IMR-90 (cell line): ENCODE data around the gene LRRFIP1. TPM values are rescaled to one million over a fixed set of nuclear protein-coding genes. Genes with fewer than 3 reads are reported as not detected.

Experiments
- ATAC-seq: fragments of 200-7000 bp; cut with Tn5 transposase; 2 replicates; pipeline ENCODE4 v1.9.1; 2020; ENCODE audit warnings: low read depth, mild to moderate bottlenecking, moderate library complexity
- BruUV-seq: library from RNA; stranded (reverse); fragments of 400-500 nt; replicated peaks from 2 replicates; lab custom pipeline; 2021; lab: Mats Ljungman, UMichigan
- CTCF ChIA-PET: fragments of 300-600 bp; formaldehyde crosslinking; extraction: SDS; loops from one replicate; lab custom pipeline; 2021; ENCODE audit warnings: antibody characterized with exemption; lab: Yijun Ruan, JAX
- POLR2A ChIA-PET: fragments of 300-600 bp; sonication (Branson Sonifier 250); formaldehyde crosslinking; loops from one replicate; lab custom pipeline; 2022; ENCODE audit warnings: antibody characterized with exemption; ENCODE audit not compliant: unreplicated experiment; lab: Charles Lee
- DNase-seq: peaks from one replicate; pipeline ENCODE4 v3.0.0; 2013
- H2AFZ ChIP-seq: replicated peaks from 2 replicates; pipeline ENCODE3; 2013; ENCODE audit warnings: low read length, mild to moderate bottlenecking; ENCODE audit not compliant: poor library complexity
- H2AK5ac ChIP-seq: 2 replicates; pipeline ENCODE4 v1.6.1; 2013; ENCODE audit warnings: low read depth, low read length, inconsistent platforms
- H2AK9ac ChIP-seq: replicated peaks from 2 replicates; pipeline ENCODE3; 2013; ENCODE audit warnings: mild to moderate bottlenecking, low read depth, low read length, moderate library complexity; ENCODE audit not compliant: poor library complexity
- H2BK120ac ChIP-seq: 2 replicates; pipeline ENCODE4 v1.6.1; 2013; ENCODE audit warnings: low read depth, low read length, inconsistent platforms
- H2BK15ac ChIP-seq: 3 replicates; pipeline ENCODE4 v1.6.1; 2013; ENCODE audit warnings: low read depth, low read length, inconsistent platforms
- H2BK20ac ChIP-seq: 2 replicates; pipeline ENCODE4 v1.6.1; 2013; ENCODE audit warnings: low read depth, mild to moderate bottlenecking, inconsistent platforms, low read length, moderate library complexity
- H2BK5ac ChIP-seq: 2 replicates; pipeline ENCODE4 v1.6.1; 2013; ENCODE audit warnings: mild to moderate bottlenecking, low read depth, low read length, inconsistent platforms; ENCODE audit not compliant: poor library complexity, severe bottlenecking
- H3K14ac ChIP-seq: replicated peaks from 2 replicates; pipeline ENCODE4 v1.6.1; 2013; ENCODE audit warnings: low read depth, low read length, inconsistent platforms
- H3K18ac ChIP-seq: 2 replicates; pipeline ENCODE4 v1.6.1; 2013; ENCODE audit warnings: low read depth, low read length, control low read depth
- H3K23ac ChIP-seq: 2 replicates; pipeline ENCODE4 v1.6.1; 2013; ENCODE audit warnings: low read depth, low read length, inconsistent platforms
- H3K27ac ChIP-seq: 2 replicates; pipeline ENCODE4 v1.5.1; 2013; ENCODE audit warnings: mild to moderate bottlenecking, control low read depth, low read length; ENCODE audit not compliant: insufficient read depth
- H3K27me3 ChIP-seq: 2 replicates; pipeline ENCODE4 v1.6.1; 2013; ENCODE audit warnings: low read length; ENCODE audit not compliant: control insufficient read depth, insufficient read depth
- H3K36me3 ChIP-seq: 2 replicates; pipeline ENCODE4 v1.6.1; 2013; ENCODE audit warnings: low read length, mixed read lengths; ENCODE audit not compliant: control insufficient read depth, insufficient read depth
- H3K4ac ChIP-seq: 2 replicates; pipeline ENCODE4 v1.6.1; 2013; ENCODE audit warnings: low read depth, low read length, inconsistent platforms
- H3K4me1 ChIP-seq: 2 replicates; pipeline ENCODE4 v1.6.1; 2013; ENCODE audit warnings: low read length, mixed read lengths; ENCODE audit not compliant: control insufficient read depth, insufficient read depth
- H3K4me2 ChIP-seq: 2 replicates; pipeline ENCODE4 v1.6.1; 2013; ENCODE audit warnings: low read depth, mild to moderate bottlenecking, control low read depth, low read length, moderate library complexity
- H3K4me3 ChIP-seq: 2 replicates; pipeline ENCODE4 v1.5.1; 2013; ENCODE audit warnings: low read depth, mild to moderate bottlenecking, control low read depth, low read length, moderate library complexity; ENCODE audit not compliant: insufficient read depth
- H3K56ac ChIP-seq: 2 replicates; pipeline ENCODE4 v1.6.1; 2013; ENCODE audit warnings: low read length, inconsistent platforms; ENCODE audit not compliant: insufficient read depth; ENCODE audit errors: extremely low read depth
- H3K79me1 ChIP-seq, 2 experiments: 2 replicates each; pipeline ENCODE4 v1.6.1; 2013; ENCODE audit warnings: low read length in 2 of 2, inconsistent platforms in 1 of 2, low read depth in 1 of 2
- H3K9ac ChIP-seq: 2 replicates; pipeline ENCODE4 v1.6.1; 2013; ENCODE audit warnings: low read depth, low read length, control low read depth
- H3K9me1 ChIP-seq: 2 replicates; pipeline ENCODE4 v1.6.1; 2013; ENCODE audit warnings: low read length, inconsistent platforms; ENCODE audit not compliant: insufficient read depth
- H3K9me3 ChIP-seq: 2 replicates; pipeline ENCODE4 v1.6.1; 2013; ENCODE audit warnings: low read length; ENCODE audit not compliant: control insufficient read depth, insufficient read depth
- H4K20me1 ChIP-seq: 2 replicates; pipeline ENCODE4 v1.6.1; 2013; ENCODE audit warnings: low read length, inconsistent platforms; ENCODE audit not compliant: insufficient read depth
- H4K5ac ChIP-seq: 2 replicates; pipeline ENCODE4 v1.6.1; 2013; ENCODE audit warnings: mild to moderate bottlenecking, low read depth, low read length, control low read depth
- H4K8ac ChIP-seq, 2 experiments: 2 replicates each; pipeline ENCODE4 v1.6.1; 2013; ENCODE audit warnings: low read depth in 2 of 2, low read length in 2 of 2, control low read depth in 1 of 2, inconsistent platforms in 1 of 2
- H4K91ac ChIP-seq: 2 replicates; pipeline ENCODE4 v1.6.1; 2013; ENCODE audit warnings: low read depth, low read length, inconsistent platforms; ENCODE audit not compliant: insufficient read depth
- CEBPB ChIP-seq: IDR thresholded peaks from 2 replicates; pipeline ENCODE4 v1.6.1; 2012; ENCODE audit warnings: low read depth, low read length, improper control_type of control experiment
- ELK1 ChIP-seq: fragments of 150-350 bp; IDR thresholded peaks from 2 replicates; pipeline ENCODE4 v1.6.1; 2016; ENCODE audit warnings: low read depth, mild to moderate bottlenecking, low read length, moderate library complexity, borderline replicate concordance
- FOS ChIP-seq: fragments of 150-350 bp; IDR thresholded peaks from 2 replicates; pipeline ENCODE4 v1.6.1; 2016; ENCODE audit warnings: low read depth, low read length
- MAFK ChIP-seq: IDR thresholded peaks from 2 replicates; pipeline ENCODE4 v1.6.1; 2012; ENCODE audit warnings: low read depth, low read length, improper control_type of control experiment
- MAZ ChIP-seq: IDR thresholded peaks from 2 replicates; pipeline ENCODE4 v1.6.1; 2012; ENCODE audit warnings: low read depth, mild to moderate bottlenecking, low read length, improper control_type of control experiment, moderate library complexity, borderline replicate concordance
- MXI1 ChIP-seq: IDR thresholded peaks from 2 replicates; pipeline ENCODE4 v1.6.1; 2012; ENCODE audit warnings: low read depth, mild to moderate bottlenecking, low read length, moderate library complexity, borderline replicate concordance
- RAD21 ChIP-seq: IDR thresholded peaks from 2 replicates; pipeline ENCODE4 v1.6.1; 2012; ENCODE audit warnings: low read length, improper control_type of control experiment
- WGBS, 2 experiments: methylation state at CpG; one replicate each; pipeline versions ENCODE4 v1.1.5 to v1.1.7; 2013; ENCODE audit warnings: missing lambda C conversion rate in 2 of 2; ENCODE audit not compliant: insufficient read length in 1 of 2; ENCODE audit errors: extremely low coverage in 2 of 2; 5-methylcytosine and 5-hydroxymethylcytosine counted together
- dilution Hi-C: fragments of 300-500 bp; cut with HindIII; formaldehyde crosslinking; loops from one replicate; pipeline ENCODE4 v1.14.3; 2018; ENCODE audit warnings: low sequenced_read_pairs; ENCODE audit not compliant: unreplicated experiment
- in situ Hi-C: fragments of 300-500 bp; cut with MboI; formaldehyde crosslinking; loops from 3 replicates; pipeline ENCODE4 v1.14.3; 2019; ENCODE audit warnings: low sequenced_read_pairs, inconsistent platforms, mixed read lengths
- intact Hi-C: fragments of 100-400 bp; cut with micrococcal nuclease; formaldehyde crosslinking; loops from 2 replicates; pipeline ENCODE4 v1.10.0; 2022
- polyA plus RNA-seq, 3 experiments: library from polyadenylated mRNA; depleted of rRNA; stranded (reverse); fragments of >200 nt; gene quantifications; 2 replicates each; pipeline ENCODE4 v1.2.3, GENCODE V29; 2012; ENCODE audit warnings: low replicate concordance in 1 of 3
- total RNA-seq: library from RNA; depleted of rRNA; stranded (reverse); fragments of >200 nt; gene quantifications from 2 replicates; pipeline ENCODE4 v1.2.3, GENCODE V29; 2012

LRRFIP1 gene
- total and polyA plus RNA-seq, 2 of the 4 experiments (the other 2 are of a cell fraction), result 52.2 to 54.4 TPM

GRCh38 chr2:237639052-237639835 lies 11.9 kb downstream of the LRRFIP1 start:
- H4K20me1 ChIP-seq, result peaks cover 46% of the 10 kb centered on the region
- no peak overlapping the region for H3K4ac ChIP-seq
- H3K18ac ChIP-seq, result no peak overlapping the region
- peaks cover 11% of the 10 kb centered on the region for H3K9me1 ChIP-seq
- no peak for TF ChIP-seq ELK1
- TF ChIP-seq MAFK, result no peak
- TF ChIP-seq FOS, result no peak
- no peak for TF ChIP-seq RAD21
- TF ChIP-seq CEBPB, result no peak
- TF ChIP-seq MXI1, result no peak
- TF ChIP-seq MAZ, result no peak
- POLR2A ChIA-PET, result no interaction called here
- ATAC-seq (no peak), DNase-seq (no peak)
- H3K9me3 ChIP-seq, result no peaks in the 10 kb centered on the region
- intact Hi-C loops, result no loop called here
- H3K4me3 ChIP-seq, result no peak overlapping the region
- H3K36me3 ChIP-seq, result peaks cover 3% of the 10 kb centered on the region; the same call in 1 of the 2 replicates
- H3K27me3 ChIP-seq, result no peaks in the 10 kb centered on the region
- no peak overlapping the region for H4K5ac ChIP-seq
- H3K9ac ChIP-seq, result no peak overlapping the region
- H2AK5ac ChIP-seq, result no peak overlapping the region
- no peak overlapping the region for H3K4me2 ChIP-seq
- no peak overlapping the region for H3K27ac ChIP-seq
- H2BK5ac ChIP-seq, result no peak overlapping the region
- CTCF ChIA-PET, result no interaction called here
- H4K8ac ChIP-seq, result no peak overlapping the region
- no peaks in the 10 kb centered on the region; the same call in 1 of the 2 replicates for H3K4me1 ChIP-seq
- no peak overlapping the region for H2AFZ ChIP-seq
- H3K23ac ChIP-seq, result no peak overlapping the region
- no peak overlapping the region for H2BK20ac ChIP-seq
- in situ Hi-C loops, result no loop called here
- no peak overlapping the region for H3K14ac ChIP-seq
- no peak overlapping the region for H2BK15ac ChIP-seq
- H3K56ac ChIP-seq, result no peak overlapping the region
- H2BK120ac ChIP-seq, result no peak overlapping the region
- H4K91ac ChIP-seq, result no peak overlapping the region
- no TSS peak for BruUV-seq
- H3K79me1 ChIP-seq, result peaks cover 45 to 88% of the 10 kb centered on the region in 2 experiments
- WGBS, 2 experiments, result 100% methylated on average over 2 of the region's 11 CpGs; no CpG with 5 or more reads in 1 of the 2 experiments
- H2AK9ac ChIP-seq, result no peak overlapping the region
- dilution Hi-C loops, result no loop called here
